ENCODE results near the gene SMAD1.

The SMAD1 gene

GRCh38 chr4:145489556-145489955 is 7.9 kb downstream of the SMAD1 start:
- no peak for DNase-seq (ENCODE audit: low read depth in 2 of 2)

GRCh38 chr4:145490361-145490760 is 8.7 kb downstream of the SMAD1 start:
- DNase-seq (ENCODE audit: low read depth in 2 of 2) = no peak

- DNase-seq (ENCODE audit: low read depth in 2 of 2) = no peak
These were observed 9.1 kb downstream of the SMAD1 start for GRCh38 chr4:145490796-145491195.

GRCh38 chr4:145492376-145492775 is 10.7 kb downstream of the SMAD1 start:
- DNase-seq (ENCODE audit: low read depth in 2 of 2) = no peak

GRCh38 chr4:145493166-145493565 is 11.5 kb downstream of the SMAD1 start:
- no peak for DNase-seq (ENCODE audit: low read depth in 2 of 2)

GRCh38 chr4:145494666-145495270 is 13.1 kb downstream of the SMAD1 start:
- DNase-seq (ENCODE audit: low read depth in 2 of 2) = no peak

- no peak for DNase-seq (ENCODE audit: low read depth in 2 of 2)
These were observed 14.6 kb downstream of the SMAD1 start for GRCh38 chr4:145496292-145496691.

GRCh38 chr4:145497199-145498149 is 15.8 kb downstream of the SMAD1 start:
- DNase-seq (ENCODE audit: low read depth in 2 of 2) = no peak

GRCh38 chr4:145498430-145498829 is 16.8 kb downstream of the SMAD1 start:
- DNase-seq (ENCODE audit: low read depth in 2 of 2) = no peak

- no peak for DNase-seq (ENCODE audit: low read depth in 2 of 2)
These were observed 19.5 kb downstream of the SMAD1 start for GRCh38 chr4:145501051-145501660.

- no peak for DNase-seq (ENCODE audit: low read depth in 2 of 2)
These were observed 21.2 kb downstream of the SMAD1 start for GRCh38 chr4:145502809-145503208.

- no peak for DNase-seq (ENCODE audit: low read depth in 2 of 2)
These were observed 21.9 kb downstream of the SMAD1 start for GRCh38 chr4:145503486-145504072.

GRCh38 chr4:145505995-145506394 is 24.3 kb downstream of the SMAD1 start:
- no peak for DNase-seq (ENCODE audit: low read depth in 2 of 2)

GRCh38 chr4:145507636-145508035 is 26.0 kb downstream of the SMAD1 start:
- no peak for DNase-seq (ENCODE audit: low read depth in 2 of 2)

- no peak for DNase-seq (ENCODE audit: low read depth in 2 of 2)
These were observed 30.4 kb downstream of the SMAD1 start for GRCh38 chr4:145511913-145512522.

GRCh38 chr4:145513020-145513621 is 31.5 kb downstream of the SMAD1 start:
- DNase-seq (ENCODE audit: low read depth in 2 of 2) = no peak

GRCh38 chr4:145520172-145520571 is 38.5 kb downstream of the SMAD1 start:
- no peak for DNase-seq (ENCODE audit: low read depth in 2 of 2)

- DNase-seq (ENCODE audit: low read depth in 2 of 2) = no peak
These were observed 39.6 kb downstream of the SMAD1 start for GRCh38 chr4:145521282-145521681.

GRCh38 chr4:145523117-145523516 is 41.5 kb downstream of the SMAD1 start:
- DNase-seq (ENCODE audit: low read depth in 2 of 2) = no peak

GRCh38 chr4:145524552-145524951 is 42.9 kb downstream of the SMAD1 start:
- DNase-seq (ENCODE audit: low read depth in 2 of 2) = no peak

GRCh38 chr4:145525291-145525740 is 43.7 kb downstream of the SMAD1 start:
- no peak for DNase-seq (ENCODE audit: low read depth in 2 of 2)

All from stimulated activated CD8-positive, alpha-beta memory T cell treated with anti-CD3 and anti-CD28 coated beads, Interleukin-15, amount 100 ng/mL, for 48 hours (primary cell).